ENCODE measurements around the gene PLA2G15. TPM values are rescaled to one million over a fixed set of nuclear protein-coding genes. Genes with fewer than 3 reads are reported as not detected.

Gene PLA2G15
- total RNA-seq, 1 donor from 2014 or later = 17.1 TPM

GRCh38 chr16:68269793-68270192 is 24.6 kb downstream of the PLA2G15 start:
- H3K4me3 ChIP-seq (ENCODE audit: low read depth, low read length) = no peak overlapping the region
- no peak for DNase-seq (ENCODE audit: low read depth)
- no peak for TF ChIP-seq CTCF (conservative IDR thresholded peaks at IDR 0.05; ENCODE audit: low read depth, low read length)

- no peak overlapping the region for H3K4me3 ChIP-seq (ENCODE audit: low read depth, low read length)
- TF ChIP-seq CTCF (conservative IDR thresholded peaks at IDR 0.05; ENCODE audit: low read depth, low read length) = no peak
- DNase-seq (ENCODE audit: low read depth) = no peak
Observed at GRCh38 chr16:68270353-68270752, 25.2 kb downstream of the PLA2G15 start.

- DNase-seq (ENCODE audit: low read depth) = no peak
- no peak overlapping the region for H3K4me3 ChIP-seq (ENCODE audit: low read depth, low read length)
- no peak for TF ChIP-seq CTCF (conservative IDR thresholded peaks at IDR 0.05; ENCODE audit: low read depth, low read length)
Observed at GRCh38 chr16:68272507-68273209, 27.5 kb downstream of the PLA2G15 start.

GRCh38 chr16:68273459-68273858 is 28.3 kb downstream of the PLA2G15 start:
- no peak overlapping the region for H3K4me3 ChIP-seq (ENCODE audit: low read depth, low read length)
- DNase-seq (ENCODE audit: low read depth) = no peak
- no peak for TF ChIP-seq CTCF (conservative IDR thresholded peaks at IDR 0.05; ENCODE audit: low read depth, low read length)

DNA sequence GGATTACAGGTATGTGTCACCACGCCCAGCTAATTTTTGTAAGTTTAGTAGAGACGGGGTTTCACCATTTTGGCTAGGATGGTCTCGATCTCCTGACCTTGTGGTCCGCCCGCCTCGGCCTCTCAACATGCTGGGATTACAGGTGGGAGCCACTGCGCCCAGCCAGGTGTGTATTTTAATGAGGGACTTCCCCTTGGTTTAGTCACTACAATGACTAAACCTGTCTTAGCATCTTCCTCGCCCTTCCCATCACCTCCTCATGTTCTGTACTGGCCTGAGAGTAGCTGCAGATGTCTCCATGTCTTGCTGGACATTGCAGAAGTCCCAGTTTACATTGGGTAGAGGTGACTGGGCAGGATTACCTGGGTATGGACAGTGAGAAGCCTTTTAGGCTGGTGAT is 28.7 kb downstream of the PLA2G15 start:
- TF ChIP-seq CTCF (conservative IDR thresholded peaks at IDR 0.05; ENCODE audit: low read depth, low read length) = no peak

GRCh38 chr16:68274441-68274840 is 29.3 kb downstream of the PLA2G15 start:
- H3K4me3 ChIP-seq (ENCODE audit: low read depth, low read length) = no peak overlapping the region
- DNase-seq (ENCODE audit: low read depth) = no peak
- no peak for TF ChIP-seq CTCF (conservative IDR thresholded peaks at IDR 0.05; ENCODE audit: low read depth, low read length)

More for the DNA sequence above, 28.7 kb downstream of the PLA2G15 start:
- H3K4me3 ChIP-seq (ENCODE audit: low read depth, low read length) = no peak overlapping the region
- no peak for DNase-seq (ENCODE audit: low read depth)

DNA sequence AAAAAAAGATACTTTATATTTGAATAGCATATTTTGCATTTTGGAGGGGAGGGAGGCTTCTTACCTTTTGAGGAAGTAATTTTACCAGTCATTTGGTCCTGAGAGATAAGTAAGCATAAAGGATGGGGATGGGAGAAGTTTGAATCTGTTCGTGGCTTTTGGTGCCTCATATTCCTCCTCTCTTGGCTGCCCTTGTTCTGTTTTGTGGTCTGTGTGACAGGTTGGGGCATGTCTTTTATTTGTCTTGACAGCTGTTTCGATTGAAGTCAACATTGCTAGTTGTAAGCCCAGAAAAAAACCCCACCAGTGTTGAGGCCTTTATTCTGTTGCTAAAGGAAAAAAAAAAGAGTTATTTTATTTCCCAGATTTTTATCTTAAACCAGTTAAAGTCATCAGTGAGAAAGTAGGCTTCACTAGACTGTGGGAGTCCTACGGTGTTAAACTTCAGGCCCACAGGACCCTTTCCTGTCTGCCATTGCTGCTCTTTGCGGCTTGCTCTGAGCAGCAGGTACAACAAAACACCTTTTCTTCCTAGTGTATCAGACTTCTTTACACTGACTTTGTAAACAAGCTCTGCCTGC is 30.5 kb downstream of the PLA2G15 start:
- DNase-seq (ENCODE audit: low read depth) = no peak
- TF ChIP-seq CTCF (conservative IDR thresholded peaks at IDR 0.05; ENCODE audit: low read depth, low read length) = no peak

More for the DNA sequence above, 30.5 kb downstream of the PLA2G15 start:
- no peak overlapping the region for H3K4me3 ChIP-seq (ENCODE audit: low read depth, low read length)
